Activated naive CD4-positive, alpha-beta T cell treated with anti-CD3 and anti-CD28 coated beads, Interleukin-2, amount 10 ng/mL, durations not matched to agents 7 days and 5 days (primary cell): ENCODE results near the gene NCKAP5.

ENCODE experiments used
- CTCF ChIA-PET: fragments of 350-600 bp; sonication (Branson Sonifier 250); formaldehyde crosslinking; loops from one replicate; lab custom pipeline; 2021; ENCODE audit warnings: antibody characterized with exemption; lab: Charles Lee
- DNase-seq: peaks from one replicate; pipeline ENCODE4 v3.0.0-alpha.2; 2020
- H3K27ac Mint-ChIP-seq: one replicate; pipeline ENCODE4 v1.8.0; 2021; ENCODE audit warnings: mild to moderate bottlenecking, moderate library complexity, mixed read lengths
- H3K27me3 Mint-ChIP-seq: one replicate; pipeline ENCODE4 v1.8.0; 2021; ENCODE audit warnings: mild to moderate bottlenecking, mixed read lengths
- H3K36me3 Mint-ChIP-seq: one replicate; pipeline ENCODE4 v1.8.0; 2021; ENCODE audit warnings: mixed read lengths
- H3K4me1 Mint-ChIP-seq: one replicate; pipeline ENCODE4 v1.8.0; 2021; ENCODE audit warnings: mixed read lengths
- H3K4me3 Mint-ChIP-seq: one replicate; pipeline ENCODE4 v1.8.0; 2021; ENCODE audit warnings: mild to moderate bottlenecking, moderate library complexity, mixed read lengths
- H3K9me3 Mint-ChIP-seq: one replicate; pipeline ENCODE4 v1.8.0; 2021; ENCODE audit warnings: mixed read lengths

NCKAP5 gene

DNA sequence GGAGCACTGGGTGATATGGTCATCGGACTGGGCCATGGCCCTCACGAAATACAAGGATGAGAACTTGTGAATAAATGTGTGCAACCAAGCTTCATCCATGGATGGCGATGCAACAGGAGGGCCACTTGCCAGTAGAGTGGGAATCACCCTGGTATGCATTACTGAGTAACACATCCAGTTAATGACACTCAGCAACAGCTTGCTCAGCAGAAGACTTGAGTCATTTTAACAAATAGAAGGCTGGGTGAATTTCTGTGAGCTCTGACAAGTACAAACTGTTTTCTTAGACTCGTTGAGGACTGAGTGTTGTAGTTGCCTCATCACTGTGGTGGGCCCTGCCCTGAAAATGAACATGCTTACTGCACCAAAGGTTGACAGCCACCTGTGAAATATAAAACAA lies 221.6 kb downstream of the NCKAP5 start:
- Mint-ChIP-seq H3K36me3 (no peaks in the 10 kb centered on the region), H3K27me3 (no peaks in the 10 kb centered on the region), H3K4me1 (no peaks in the 10 kb centered on the region), H3K4me3 (no peak overlapping the region), H3K9me3 (peaks cover 4% of the 10 kb centered on the region), H3K27ac (no peak overlapping the region)
- CTCF ChIA-PET = no interaction called here
- DNase-seq = no peak

DNA sequence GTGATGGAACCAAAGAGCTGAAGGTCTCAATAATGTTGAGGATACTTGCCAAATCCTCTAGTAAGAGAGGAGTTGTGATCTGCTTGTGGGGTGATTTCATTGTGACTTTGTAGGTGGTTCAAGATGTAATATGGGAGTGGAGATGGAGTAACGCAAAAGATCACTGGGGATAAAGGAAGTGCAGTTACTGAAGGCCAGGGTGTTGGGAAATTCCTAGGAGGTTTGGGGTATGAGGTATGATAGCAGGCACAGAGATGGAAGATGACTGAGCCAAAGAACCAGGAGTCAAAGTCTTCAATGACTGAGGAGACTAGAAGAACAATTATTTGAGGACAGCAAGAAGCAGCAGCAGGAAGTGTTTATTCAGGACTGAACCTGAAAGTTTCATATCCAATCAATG lies 222.6 kb downstream of the NCKAP5 start:
- Mint-ChIP-seq H3K36me3 (no peaks in the 10 kb centered on the region), H3K27me3 (no peaks in the 10 kb centered on the region), H3K4me3 (no peak overlapping the region), H3K27ac (no peak overlapping the region), H3K9me3 (peaks cover 4% of the 10 kb centered on the region), H3K4me1 (no peaks in the 10 kb centered on the region)
- CTCF ChIA-PET = no interaction called here
- no peak for DNase-seq

DNA sequence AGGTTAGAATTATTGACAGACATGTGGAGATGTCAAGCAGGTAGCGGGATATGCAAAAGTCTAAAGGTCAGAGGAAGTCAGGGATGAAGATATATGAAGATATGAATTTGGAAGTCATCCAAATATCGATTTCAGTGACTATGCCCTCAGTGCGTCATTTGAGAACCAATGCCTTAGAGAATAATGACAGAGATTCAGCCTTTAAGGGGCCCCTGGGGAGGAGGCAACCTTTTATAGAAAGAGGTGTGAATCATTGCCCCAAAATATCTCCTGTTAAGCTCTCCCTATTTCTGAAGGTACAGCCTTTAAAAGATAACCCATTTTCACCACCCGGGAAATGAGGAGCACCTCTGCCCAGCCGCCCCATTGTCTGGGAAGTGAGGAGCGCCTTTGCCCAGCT lies 223.4 kb downstream of the NCKAP5 start:
- CTCF ChIA-PET = no interaction called here
- Mint-ChIP-seq H3K4me1 (no peaks in the 10 kb centered on the region), H3K27ac (no peak overlapping the region), H3K4me3 (no peak overlapping the region), H3K36me3 (no peaks in the 10 kb centered on the region), H3K9me3 (peaks cover 4% of the 10 kb centered on the region), H3K27me3 (no peaks in the 10 kb centered on the region)
- no peak for DNase-seq

DNA sequence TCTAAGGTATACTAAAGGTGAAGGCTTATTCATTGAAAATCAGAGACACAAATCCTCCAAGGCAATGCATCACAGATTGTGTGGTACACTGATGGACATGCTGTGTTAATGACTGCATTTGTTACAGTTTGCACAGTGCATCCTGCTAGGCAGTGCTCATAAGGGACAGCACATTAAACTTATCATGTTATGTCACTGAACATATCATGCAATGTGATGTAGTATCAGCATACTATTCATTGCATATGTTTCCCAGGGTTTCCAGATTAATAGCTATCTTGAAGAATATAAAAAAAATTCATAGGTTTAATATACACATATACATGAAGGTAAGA lies 225.3 kb downstream of the NCKAP5 start:
- H3K27me3 Mint-ChIP-seq = no peaks in the 10 kb centered on the region
- H3K4me1 Mint-ChIP-seq = no peaks in the 10 kb centered on the region
- H3K36me3 Mint-ChIP-seq = no peaks in the 10 kb centered on the region
- H3K27ac Mint-ChIP-seq = no peak overlapping the region
- H3K9me3 Mint-ChIP-seq = peaks cover 4% of the 10 kb centered on the region
- H3K4me3 Mint-ChIP-seq = no peak overlapping the region
- CTCF ChIA-PET = no interaction called here
- DNase-seq = no peak

DNA sequence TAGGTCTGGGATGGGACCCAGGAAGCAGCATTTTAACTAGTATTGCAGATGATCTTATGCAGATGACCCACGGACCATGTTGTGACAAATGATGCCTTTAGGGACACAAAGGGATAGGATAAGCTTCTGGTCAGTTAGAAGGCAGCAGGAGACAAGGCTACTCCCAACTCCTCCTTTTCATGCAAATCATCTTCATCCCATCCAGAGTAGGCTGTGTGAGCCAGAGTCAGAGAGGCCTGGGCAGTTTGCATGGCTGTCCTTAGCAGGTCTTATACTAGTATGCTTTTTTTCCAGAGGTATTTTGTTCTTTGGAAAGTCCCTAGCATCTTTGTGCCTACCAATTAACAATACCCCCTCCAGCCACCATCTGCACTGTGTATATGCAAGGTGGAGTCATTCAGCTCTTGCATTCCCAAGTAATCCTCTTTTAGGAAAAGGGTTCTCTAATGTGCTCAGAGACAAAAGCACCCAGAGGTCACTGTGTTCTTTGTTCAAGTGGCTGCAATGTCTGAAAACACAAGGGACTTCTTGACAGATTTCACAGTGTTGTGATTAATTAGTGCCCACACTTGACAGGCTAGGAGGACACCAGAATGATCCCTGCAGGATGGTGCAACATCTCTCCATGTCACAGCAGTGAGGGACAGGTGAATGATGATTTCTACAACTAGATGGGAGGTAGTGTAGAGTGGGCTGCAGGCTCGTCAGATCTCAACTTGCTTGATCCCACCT lies 225.8 kb downstream of the NCKAP5 start:
- H3K27ac Mint-ChIP-seq = no peak overlapping the region
- H3K4me3 Mint-ChIP-seq = no peak overlapping the region
- H3K36me3 Mint-ChIP-seq = no peaks in the 10 kb centered on the region
- H3K4me1 Mint-ChIP-seq = no peaks in the 10 kb centered on the region
- peaks cover 4% of the 10 kb centered on the region for H3K9me3 Mint-ChIP-seq
- CTCF ChIA-PET = no interaction called here
- no peak for DNase-seq
- no peaks in the 10 kb centered on the region for H3K27me3 Mint-ChIP-seq

DNA sequence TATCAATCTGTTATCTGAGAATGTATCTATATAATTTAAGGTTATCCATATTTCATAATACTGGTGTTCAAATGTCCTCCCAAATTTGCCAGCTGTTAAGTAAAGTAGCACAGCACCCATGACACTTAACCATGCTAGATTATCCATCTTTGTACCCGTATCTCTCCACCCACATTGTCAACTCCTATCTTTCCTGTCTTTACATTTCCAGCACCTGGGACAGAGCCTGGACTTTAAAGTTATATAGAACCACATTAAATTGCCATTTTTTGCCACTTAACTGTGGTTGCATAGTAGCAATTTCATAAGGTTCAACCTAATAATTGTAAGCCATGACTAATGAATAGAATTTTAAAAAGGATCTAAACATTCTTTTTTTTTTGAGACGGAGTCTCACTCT lies 226.7 kb downstream of the NCKAP5 start:
- Mint-ChIP-seq H3K36me3 (no peaks in the 10 kb centered on the region), H3K4me1 (no peaks in the 10 kb centered on the region), H3K27me3 (no peaks in the 10 kb centered on the region), H3K9me3 (peaks cover 4% of the 10 kb centered on the region), H3K4me3 (no peak overlapping the region), H3K27ac (no peak overlapping the region)
- no peak for DNase-seq
- CTCF ChIA-PET = no interaction called here

DNA sequence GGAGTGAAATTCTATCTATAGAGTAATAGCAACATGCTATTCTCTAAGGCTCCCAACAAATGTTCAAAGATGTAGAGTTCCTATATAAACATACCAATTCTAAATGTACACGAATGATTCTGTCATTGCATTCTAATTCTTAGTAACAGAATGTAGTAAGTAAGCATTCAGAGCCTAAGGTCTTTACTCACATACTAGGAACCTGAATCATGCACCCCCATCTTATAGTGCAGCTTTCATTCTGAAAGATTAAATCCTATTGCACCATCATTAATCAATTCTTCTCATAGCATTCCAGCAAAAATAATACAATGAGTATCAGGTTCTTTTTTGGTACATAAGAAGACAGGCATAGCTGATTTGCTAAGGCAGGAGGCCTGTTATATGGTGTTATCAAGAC lies 230.0 kb downstream of the NCKAP5 start:
- Mint-ChIP-seq H3K9me3 (no peaks in the 10 kb centered on the region), H3K27ac (no peak overlapping the region), H3K36me3 (no peaks in the 10 kb centered on the region), H3K27me3 (no peaks in the 10 kb centered on the region), H3K4me1 (no peaks in the 10 kb centered on the region), H3K4me3 (no peak overlapping the region)
- no peak for DNase-seq
- CTCF ChIA-PET = interaction anchor here (0.8 kb wide), 1 partner anchor 487 kb away, joined by 4 read pairs; no protein-coding TSS in a partner anchor

DNA sequence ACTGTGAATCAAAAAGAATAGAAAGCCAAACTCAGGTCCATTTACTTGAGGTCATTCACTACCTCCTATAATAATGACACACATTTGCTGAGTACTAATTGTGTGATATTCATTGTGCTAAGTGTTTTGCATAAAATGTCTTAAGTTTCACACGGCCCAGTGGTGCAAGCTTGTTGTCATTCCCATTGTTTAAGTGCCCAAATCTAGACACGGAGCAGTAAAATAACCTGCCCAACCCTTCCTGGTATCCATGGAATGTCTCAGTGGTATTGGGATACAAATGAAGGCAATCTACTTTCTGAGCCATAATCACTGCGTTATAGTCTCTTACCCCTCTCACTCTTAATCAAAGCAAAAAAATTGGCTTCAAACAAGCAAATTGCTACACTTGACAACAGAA lies 233.3 kb downstream of the NCKAP5 start:
- H3K27ac Mint-ChIP-seq = no peak overlapping the region
- no peak for DNase-seq
- no peaks in the 10 kb centered on the region for H3K4me1 Mint-ChIP-seq
- H3K4me3 Mint-ChIP-seq = no peak overlapping the region
- H3K9me3 Mint-ChIP-seq = no peaks in the 10 kb centered on the region
- CTCF ChIA-PET = no interaction called here
- no peaks in the 10 kb centered on the region for H3K36me3 Mint-ChIP-seq
- H3K27me3 Mint-ChIP-seq = no peaks in the 10 kb centered on the region

DNA sequence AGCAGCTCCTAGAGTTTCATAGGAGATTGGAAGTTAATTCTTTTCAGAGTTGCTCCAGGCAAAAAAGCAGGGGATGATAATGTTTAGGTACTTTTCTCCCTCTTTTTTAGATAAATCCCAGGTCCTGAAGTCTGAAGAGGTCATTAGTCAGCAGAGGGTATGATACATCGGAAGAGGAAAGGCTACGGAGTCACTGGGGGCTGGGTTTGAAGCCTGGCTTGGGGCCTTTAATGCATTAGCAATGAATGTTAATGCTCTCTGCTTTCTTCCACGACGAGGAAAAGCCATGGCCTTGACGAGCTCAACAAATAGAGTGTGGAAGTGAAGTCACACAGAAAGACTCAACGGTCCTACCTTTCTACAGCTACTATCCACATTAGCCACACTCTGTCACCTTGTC lies 235.1 kb downstream of the NCKAP5 start:
- Mint-ChIP-seq H3K4me1 (no peaks in the 10 kb centered on the region), H3K27ac (no peak overlapping the region), H3K36me3 (no peaks in the 10 kb centered on the region), H3K9me3 (no peaks in the 10 kb centered on the region), H3K27me3 (no peaks in the 10 kb centered on the region), H3K4me3 (no peak overlapping the region)
- CTCF ChIA-PET = no interaction called here
- DNase-seq = no peak

DNA sequence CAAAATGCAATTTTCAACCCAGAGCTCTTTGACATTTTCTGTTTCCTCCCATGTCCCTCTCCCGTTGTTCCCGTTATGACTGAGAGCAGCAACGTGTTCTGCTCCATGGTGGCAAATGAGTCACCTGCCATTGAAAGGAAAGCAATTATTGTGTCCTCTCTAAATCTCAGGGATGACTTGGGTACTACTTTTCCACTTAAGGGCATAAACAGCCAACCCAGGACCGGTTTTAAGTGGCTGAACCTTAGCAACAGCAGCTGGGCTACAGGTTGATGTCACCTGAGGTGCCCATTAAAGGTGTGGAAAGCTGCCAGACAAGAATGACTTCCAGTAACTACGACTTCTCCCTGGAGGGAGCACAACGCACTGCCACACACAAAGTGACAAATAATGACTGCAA lies 236.8 kb downstream of the NCKAP5 start:
- H3K9me3 Mint-ChIP-seq = no peaks in the 10 kb centered on the region
- no peak overlapping the region for H3K4me3 Mint-ChIP-seq
- H3K4me1 Mint-ChIP-seq = no peaks in the 10 kb centered on the region
- H3K27ac Mint-ChIP-seq = no peak overlapping the region
- no peaks in the 10 kb centered on the region for H3K27me3 Mint-ChIP-seq
- CTCF ChIA-PET = no interaction called here
- H3K36me3 Mint-ChIP-seq = no peaks in the 10 kb centered on the region
- DNase-seq = no peak

DNA sequence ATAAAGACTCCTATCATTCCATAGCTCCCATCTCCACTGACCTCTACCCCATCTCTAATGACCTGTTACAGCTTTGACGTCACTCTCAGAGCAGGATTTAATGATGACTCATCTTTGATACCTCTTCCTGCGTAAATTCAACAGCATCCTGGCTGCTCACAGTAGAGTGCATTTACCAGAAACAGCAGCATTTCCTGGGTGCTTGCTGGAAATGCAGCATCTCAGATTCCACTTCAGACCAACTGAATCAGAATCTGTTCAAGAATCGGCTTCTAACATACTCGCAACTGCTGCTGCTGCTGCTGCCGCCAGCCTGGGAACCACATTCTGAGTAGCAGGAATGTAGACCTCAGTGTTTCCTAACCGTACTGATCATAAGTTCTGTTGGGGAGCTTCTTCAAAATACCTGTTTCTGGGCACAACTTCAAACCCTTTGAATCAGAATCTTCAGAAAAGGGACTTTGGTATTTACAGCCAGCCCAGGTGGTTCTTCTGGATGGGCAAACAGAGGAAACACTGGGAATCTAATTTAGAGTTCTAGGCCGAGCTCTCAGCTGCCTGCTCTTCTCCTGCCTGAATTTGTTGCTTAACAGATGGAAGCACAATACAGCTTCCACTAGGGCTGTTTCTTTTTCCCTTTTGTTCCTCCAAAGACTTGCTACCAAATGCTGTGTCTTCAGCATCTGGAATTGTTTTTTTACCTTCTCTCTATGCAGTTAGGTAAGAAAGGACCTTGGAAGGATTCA lies 241.4 kb downstream of the NCKAP5 start:
- H3K4me3 Mint-ChIP-seq = no peak overlapping the region

DNA sequence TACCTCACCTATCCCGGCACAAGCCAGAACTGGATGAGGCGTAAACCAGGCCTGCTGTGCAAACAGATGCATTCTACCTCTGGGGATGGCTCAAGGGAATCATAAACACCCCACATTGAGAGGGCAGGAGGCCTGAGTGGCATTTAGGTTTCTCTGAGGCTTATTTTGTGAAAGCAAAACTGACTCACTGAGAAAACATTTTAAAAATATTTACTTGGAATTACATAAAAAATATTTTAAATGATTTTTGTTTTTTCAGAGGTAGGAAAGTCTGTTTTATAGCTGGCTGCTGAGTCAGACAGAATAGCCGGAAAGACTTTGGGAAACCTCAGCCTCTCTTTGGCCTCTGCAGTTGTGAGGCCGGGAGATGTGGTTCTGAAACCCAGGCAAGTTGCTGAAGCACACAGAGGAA lies 244.1 kb downstream of the NCKAP5 start:
- DNase-seq = no peak
- H3K4me1 Mint-ChIP-seq = no peaks in the 10 kb centered on the region
- CTCF ChIA-PET = no interaction called here

More for the DNA sequence above, 241.4 kb downstream of the NCKAP5 start:
- no peak for DNase-seq
- Mint-ChIP-seq H3K27ac (no peak overlapping the region), H3K9me3 (no peaks in the 10 kb centered on the region), H3K36me3 (no peaks in the 10 kb centered on the region), H3K4me1 (no peaks in the 10 kb centered on the region), H3K27me3 (no peaks in the 10 kb centered on the region)
- CTCF ChIA-PET = no interaction called here

DNA sequence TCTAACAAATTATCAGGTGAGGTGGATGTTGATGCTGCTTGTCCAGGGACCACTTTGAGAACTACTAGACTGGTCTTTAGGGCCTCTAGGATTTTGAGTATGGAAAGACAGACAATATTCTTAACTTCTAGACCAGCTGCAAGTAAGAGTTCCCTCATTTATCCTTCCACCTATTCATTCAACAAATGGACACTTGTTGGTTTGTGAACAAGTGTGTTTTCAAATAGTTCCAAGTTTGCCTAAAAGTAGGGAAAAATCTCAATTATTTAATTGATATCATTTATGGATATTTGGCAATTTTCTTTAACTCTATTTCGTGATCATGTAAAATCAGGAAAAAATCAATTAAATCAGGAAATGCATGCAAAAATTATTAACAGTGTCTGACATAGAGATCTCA lies 245.4 kb downstream of the NCKAP5 start:
- DNase-seq = no peak
- no peak overlapping the region for H3K27ac Mint-ChIP-seq
- no peak overlapping the region for H3K4me3 Mint-ChIP-seq
- no peaks in the 10 kb centered on the region for H3K4me1 Mint-ChIP-seq
- H3K36me3 Mint-ChIP-seq = no peaks in the 10 kb centered on the region
- H3K9me3 Mint-ChIP-seq = no peaks in the 10 kb centered on the region
- CTCF ChIA-PET = no interaction called here
- no peaks in the 10 kb centered on the region for H3K27me3 Mint-ChIP-seq

More for the DNA sequence above, 244.1 kb downstream of the NCKAP5 start:
- Mint-ChIP-seq H3K4me3 (no peak overlapping the region), H3K9me3 (no peaks in the 10 kb centered on the region), H3K27me3 (no peaks in the 10 kb centered on the region), H3K27ac (no peak overlapping the region), H3K36me3 (no peaks in the 10 kb centered on the region)

DNA sequence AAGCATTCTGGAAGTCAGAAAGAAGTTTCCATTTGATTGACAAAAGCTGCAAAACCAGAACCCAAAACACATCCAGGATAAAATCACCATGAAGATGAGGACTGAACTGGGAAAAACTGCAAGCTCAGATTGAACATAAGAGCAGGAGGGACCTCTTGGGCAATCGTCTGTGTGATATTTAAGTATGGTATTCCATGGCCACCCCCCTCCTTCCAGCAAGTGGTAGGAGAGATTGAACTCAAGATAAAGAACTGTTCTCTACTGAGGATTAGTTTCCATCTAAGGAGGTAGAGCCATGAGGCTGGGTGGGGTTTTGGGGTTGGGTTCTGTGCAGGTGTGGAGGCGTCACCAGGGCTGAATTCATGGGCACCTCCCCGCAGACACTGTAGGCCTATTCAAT lies 251.1 kb downstream of the NCKAP5 start:
- DNase-seq = no peak
- Mint-ChIP-seq H3K27me3 (no peaks in the 10 kb centered on the region), H3K4me1 (no peaks in the 10 kb centered on the region), H3K27ac (no peak overlapping the region), H3K4me3 (no peak overlapping the region), H3K36me3 (no peaks in the 10 kb centered on the region), H3K9me3 (no peaks in the 10 kb centered on the region)
- CTCF ChIA-PET = no interaction called here

DNA sequence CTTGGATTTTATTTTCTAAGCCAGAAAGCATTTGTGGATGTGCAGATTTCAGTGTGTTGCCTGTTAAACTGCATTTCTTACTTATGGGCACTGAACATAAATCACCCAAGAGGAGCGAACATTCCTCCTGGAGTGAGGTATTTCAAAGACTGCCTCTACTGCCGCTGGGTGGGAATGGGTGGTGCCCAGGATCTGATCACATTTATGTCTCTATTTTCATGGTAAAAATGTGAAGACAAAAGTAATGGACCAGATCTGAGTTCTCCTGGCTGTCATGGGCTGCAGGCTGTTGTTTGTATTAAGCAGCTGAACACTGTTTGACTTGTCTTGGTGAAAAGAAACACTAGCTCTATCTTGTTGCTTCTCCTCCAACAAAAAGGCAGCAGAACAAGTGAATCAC lies 251.7 kb downstream of the NCKAP5 start:
- no peak for DNase-seq
- no peaks in the 10 kb centered on the region for H3K27me3 Mint-ChIP-seq
- CTCF ChIA-PET = no interaction called here
- no peak overlapping the region for H3K27ac Mint-ChIP-seq
- H3K4me1 Mint-ChIP-seq = no peaks in the 10 kb centered on the region
- no peaks in the 10 kb centered on the region for H3K9me3 Mint-ChIP-seq
- H3K36me3 Mint-ChIP-seq = no peaks in the 10 kb centered on the region
- no peak overlapping the region for H3K4me3 Mint-ChIP-seq
